Breast epithelium (tissue), 3 donors: Measurements from ENCODE around the gene OR2W3.

Experiments
- CTCF ChIP-seq, 3 donors: fragments of 450-650 bp; IDR thresholded peaks; one replicate each; pipeline ENCODE4 v1.5.1; 2016 to 2017; ENCODE audit warnings: antibody characterized with exemption in 3 of 3, mild to moderate bottlenecking in 3 of 3, moderate library complexity in 3 of 3
- POLR2AphosphoS5 ChIP-seq, 3 donors: sonication (generic); formaldehyde crosslinking; IDR thresholded peaks; one replicate each; pipeline ENCODE4 v1.6.1; 2017; ENCODE audit warnings: antibody characterized with exemption in 3 of 3

DNA sequence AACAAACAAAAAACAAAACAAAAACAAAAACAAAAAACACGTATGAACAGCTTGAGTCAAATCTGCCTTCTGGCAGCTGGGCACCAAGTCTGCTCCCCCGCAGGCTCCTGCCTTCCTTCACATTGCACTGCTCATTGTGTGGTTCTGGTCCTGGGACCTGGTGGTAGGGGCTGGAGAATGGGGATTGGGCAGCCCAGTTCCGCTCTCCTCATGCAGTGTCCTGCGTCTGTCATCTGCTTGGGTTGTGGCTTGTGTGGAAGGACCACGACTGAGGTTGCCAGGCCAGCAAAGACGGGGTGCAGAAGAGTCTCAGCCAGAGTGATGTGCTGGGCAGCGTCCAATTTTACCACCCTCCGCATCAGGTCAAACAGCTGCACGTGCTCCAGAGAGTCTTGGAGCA is 40.4 kb downstream of the OR2W3 start:
- TF ChIP-seq CTCF (IDR thresholded peaks at IDR 0.05) (no peak), POLR2AphosphoS5 (IDR thresholded peaks at IDR 0.05) (no peak)
